ENCODE results near the gene AOX1.
"Not testable (repeated sequence)": the region's sequence is repeated elsewhere in the genome, so short reads cannot be mapped to it uniquely, and the experiment has no call there.

AOX1 gene

DNA sequence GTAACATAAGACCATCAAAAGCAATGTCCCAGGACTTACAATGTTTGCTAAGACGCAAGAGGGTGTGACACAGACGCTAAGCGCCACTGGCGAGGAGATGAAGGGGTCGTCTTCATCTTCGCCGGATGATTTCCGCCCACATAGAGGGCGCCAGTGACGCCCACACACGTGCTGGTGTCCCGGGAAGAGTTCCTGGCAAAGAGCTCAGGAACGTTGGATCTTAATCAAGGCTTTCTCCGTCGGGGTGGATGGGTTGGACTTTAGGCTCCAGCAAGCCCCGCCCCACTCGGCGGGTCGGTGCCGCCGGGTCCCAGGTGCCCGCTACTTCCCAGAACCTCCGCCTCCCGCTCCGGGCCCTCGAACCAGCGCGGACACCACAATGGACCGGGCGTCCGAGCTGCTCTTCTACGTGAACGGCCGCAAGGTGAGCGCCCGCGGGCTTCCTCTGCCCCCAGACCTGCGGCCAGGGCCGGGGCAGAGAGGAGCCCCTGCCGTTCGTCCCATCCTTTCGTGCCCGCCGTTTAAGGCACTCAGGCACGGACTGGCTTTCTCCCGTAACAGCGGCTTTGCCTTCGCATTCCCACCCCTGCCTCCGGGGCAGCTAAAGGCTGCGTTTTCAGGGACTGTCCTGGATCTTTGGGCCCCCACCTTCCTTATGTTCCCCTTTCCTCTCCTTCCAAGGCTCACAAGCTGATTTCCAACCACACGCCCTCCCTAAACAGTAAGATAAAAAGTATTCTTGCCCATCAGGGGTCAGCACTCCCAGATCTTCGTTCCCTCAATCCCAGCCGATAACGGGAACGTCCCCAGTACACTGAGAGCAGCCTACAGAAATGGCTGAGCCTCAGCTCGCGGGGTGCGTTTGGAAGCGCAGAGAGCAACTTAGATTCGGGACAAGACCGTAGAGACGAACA, at the start of gene AOX1:
Gene AOX1 (plus strand): TSS at position 285 of the 914 bp plus-strand sequence. CDS start 95 bp downstream, at position 380.
- no peak for DNase-seq

DNA sequence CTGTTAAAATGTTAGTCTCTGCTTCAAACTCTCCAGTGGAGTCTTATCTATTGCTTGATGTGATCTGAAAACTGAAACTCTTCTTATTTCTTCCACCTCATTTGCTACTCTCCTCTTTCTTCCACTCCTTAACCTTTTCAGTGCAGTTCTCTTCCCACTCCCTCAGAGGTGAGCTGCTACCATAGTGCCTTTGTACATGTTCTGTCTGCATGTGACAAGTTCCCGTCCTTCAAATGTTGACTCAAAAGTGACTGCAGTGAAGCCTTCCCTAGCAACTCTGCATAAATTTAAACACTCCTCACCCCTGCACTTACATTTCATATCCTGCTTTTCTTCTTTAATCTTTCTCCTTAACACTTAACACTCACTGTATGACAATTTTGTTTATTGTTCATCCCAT, 47.7 kb upstream of the AOX1 start:
- no peak for DNase-seq

DNA sequence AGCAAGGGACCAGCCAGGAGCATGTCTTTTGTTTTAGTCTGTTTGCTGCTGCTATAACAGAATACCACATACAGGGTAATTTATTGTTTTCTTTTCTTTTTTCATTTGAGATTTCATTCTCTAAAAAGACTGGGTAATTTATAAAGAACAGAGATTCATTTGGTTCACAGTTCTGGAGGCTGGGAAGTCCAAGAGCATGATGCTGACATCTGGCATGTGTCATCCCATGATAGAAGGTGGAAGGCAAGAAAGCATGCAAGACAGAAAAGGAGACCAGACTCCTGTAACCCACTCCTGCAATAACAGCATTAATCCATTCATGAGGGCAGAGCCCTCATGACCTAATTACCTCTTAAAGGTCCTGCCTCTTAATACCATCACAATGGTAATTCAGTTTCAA, 45.0 kb upstream of the AOX1 start:
- no peak for DNase-seq

DNA sequence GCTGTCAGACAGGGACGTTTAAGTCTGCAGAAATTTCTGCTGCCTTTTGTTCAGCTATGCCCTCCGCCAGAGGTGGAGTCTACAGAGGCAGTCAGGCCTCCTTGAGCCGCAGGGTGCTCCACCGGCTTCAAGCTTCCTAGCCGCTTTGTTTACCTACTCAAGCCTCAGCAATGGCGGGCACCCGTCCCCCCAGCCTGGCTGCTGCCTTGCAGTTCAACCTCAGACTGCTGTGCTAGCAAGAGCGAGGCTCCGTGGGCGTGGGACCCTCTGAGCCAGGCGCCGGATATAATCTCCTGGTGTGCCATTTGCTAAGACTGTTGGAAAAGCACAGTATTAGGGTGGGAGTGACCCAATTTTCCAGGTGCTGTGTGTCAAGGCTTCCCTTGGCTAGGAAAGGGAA, 19.2 kb upstream of the AOX1 start:
- not testable (repeated sequence) for DNase-seq

DNA sequence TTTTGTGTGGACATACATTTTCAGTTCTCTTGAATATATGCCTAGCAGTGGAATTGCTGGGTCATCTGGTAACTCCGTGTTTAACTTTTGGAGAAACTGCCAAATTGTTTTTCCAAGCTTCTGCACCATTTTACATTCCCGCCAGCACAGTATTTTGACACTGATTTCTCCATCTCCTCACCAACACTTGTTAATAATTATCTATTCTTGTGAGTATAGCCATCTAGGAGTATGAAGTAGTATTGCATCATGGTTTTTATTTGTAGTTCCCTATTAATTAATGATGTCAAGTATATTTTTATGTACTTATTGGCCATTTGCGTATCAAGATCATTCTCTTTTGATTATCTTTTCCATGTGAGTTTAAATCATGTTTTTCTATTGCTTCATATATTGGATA, 17.9 kb upstream of the AOX1 start:
- DNase-seq = no peak

DNA sequence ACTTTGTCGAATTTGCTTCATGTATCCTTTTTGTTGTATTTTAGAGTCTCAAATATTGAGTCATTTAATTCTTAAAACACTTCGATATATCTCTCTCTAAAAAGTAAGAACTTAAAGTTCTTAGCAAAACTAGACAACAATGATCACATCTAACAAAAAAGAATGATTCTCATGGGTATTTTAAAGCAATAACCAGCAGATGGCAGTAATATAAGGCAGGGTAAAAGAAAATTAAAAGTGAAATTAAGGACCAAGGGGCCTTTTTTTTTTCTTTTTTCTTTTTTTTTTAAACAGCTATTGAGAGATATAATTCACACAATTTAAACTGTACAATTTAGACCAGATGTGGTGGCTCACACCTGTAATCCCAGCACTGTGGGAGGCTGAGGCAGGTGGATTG, 9.9 kb upstream of the AOX1 start:
- DNase-seq = no peak

DNA sequence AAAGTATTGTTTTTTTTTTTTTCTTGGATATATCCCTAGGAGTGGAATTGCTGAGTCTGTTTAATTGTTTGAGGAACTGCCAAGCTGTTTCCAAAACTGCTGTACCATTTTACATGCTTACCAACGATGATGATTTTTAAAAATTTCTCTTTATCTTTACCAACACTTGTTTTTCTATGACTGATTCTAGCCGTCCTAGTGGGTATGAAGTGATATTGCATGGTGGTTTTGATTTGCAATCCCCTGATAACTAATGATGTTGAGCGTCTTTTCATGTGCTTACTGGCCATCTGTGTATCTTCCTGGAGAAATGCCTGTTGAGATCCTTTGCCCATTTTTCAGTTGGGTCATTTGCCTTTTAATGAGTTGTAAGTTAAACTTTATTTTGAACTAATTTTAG, 8.8 kb upstream of the AOX1 start:
- no peak for DNase-seq

DNA sequence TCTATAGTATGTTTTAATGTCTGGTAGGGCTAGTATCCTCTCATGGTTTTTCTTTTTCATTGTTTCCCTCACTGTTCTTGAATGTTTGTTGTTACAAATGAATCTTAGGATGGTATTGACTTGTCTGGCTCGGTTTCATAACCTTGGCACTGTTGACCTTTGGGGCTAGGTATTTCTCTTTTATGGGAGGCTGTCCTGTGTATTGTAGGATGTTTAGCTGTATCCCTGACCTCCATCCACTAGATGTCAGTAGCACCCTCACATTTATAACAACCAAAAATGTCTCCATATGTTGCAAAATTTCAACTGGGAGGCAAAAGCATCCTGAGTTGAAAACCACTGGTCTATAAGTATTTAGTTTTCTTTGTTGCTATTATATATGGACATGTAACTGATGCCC, 7.0 kb upstream of the AOX1 start:
- DNase-seq = no peak

DNA sequence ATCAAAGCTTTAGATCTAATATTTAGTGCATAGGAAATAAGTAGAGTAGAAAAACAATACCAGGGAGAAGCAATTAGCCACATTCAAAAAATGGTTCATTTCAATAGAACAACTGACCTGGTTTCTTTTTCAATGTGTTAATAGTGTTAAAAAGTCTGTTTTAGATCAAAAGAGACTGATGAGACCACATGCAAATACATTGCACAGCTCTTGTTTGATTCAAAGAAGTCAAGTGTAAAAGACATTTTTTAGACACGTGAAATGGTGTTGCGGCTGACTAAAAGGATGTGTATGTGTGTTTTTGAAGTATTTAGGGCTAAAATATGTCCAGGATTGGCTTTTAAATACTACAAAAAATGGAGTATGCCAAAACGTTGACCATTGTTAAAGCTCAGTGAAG, 1.2 kb upstream of the AOX1 start:
- no peak for DNase-seq

DNA sequence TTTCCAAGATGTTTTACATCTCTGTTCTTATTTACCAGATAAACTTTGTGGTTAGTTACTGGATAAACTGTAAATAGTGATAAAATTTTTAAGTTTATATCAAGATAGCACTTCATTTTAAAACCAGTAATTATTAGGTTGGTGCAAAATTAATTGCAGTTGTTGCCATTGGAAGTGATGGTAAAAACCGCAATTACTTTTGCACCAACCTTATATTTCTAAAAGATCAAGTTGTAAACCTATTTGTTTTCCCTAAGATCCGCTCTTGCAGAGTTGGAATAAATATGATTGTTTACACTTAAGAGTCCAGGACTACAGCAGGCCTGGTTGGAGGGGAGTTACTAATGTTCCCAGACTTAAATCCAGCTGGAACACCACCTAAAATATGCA, 479 bp upstream of the AOX1 start:
- DNase-seq = no peak

DNA sequence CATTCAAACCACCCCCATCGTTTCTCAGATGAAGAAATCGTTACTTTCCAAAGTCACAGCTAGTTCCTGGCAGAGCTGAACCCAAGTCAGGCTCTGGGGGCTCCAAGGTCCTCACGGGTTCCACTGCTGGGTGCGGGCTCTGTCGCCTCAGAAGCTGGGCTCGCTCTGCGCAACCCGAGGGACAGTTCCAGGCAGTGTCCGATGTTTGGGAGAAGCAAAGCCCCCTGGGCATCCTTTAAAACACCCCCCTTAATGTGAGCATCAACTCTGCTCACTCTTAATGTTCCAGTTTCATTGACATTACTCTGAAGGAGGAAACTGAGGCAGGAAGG, 796 bp downstream of the AOX1 start:
- DNase-seq = no peak

DNA sequence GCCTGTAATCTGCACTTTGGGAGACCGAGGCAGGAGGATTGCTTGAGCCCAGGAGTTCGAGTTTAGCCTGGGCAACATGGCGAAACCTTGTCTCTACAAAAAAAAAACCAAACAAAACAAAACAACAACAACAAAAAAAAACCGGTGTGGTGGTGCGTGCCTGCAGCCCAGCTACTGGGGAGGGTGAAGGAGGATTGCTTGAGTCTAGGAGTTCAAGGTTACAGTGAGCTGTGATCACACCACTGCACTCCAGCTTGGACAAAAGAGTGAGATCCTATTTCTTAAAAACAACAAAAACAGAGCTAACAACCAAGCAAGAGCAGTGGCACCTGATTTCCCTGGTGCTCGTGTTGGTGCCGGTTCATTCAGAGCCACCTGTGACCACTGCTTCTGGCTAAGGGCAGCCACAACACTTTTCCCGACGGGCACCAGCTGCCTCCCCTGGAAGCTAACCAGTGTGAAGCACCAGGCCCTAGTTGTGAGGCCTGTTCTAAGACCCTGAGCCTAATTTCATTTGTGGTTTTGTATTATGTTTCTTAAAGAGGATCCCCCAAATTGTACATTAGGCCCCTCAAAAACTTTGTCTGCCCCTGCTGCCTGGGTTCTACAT, 1.3 kb downstream of the AOX1 start:
- DNase-seq = no peak

DNA sequence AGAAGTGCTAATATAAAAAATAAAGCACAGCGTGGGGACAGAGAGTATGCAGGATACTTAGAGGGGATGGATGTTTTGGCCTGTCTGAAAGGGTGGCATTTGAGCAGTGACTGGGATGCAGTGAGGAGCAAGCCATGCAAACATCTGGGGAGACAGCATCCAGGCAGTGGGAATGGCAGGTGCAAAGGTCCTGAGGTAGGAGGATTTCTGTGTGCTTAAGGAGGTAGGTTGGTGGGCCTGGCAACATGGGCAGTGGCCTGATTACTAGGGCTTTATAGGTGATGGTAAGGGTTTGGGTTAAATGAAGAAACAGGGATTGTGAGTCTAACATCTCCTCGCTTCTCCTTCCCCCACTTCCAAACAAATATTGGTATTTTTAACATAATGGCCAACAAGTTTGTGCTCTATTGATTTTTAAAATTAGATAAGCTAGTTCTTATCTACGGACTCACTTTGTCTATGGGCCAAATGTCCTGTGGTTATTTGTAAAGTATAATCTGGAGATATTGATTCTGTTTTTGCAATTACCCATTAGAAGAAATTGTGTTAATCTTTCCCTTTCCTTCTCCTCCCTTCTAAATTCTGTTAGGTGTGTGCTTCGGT, 2.4 kb downstream of the AOX1 start:
- DNase-seq = no peak

DNA sequence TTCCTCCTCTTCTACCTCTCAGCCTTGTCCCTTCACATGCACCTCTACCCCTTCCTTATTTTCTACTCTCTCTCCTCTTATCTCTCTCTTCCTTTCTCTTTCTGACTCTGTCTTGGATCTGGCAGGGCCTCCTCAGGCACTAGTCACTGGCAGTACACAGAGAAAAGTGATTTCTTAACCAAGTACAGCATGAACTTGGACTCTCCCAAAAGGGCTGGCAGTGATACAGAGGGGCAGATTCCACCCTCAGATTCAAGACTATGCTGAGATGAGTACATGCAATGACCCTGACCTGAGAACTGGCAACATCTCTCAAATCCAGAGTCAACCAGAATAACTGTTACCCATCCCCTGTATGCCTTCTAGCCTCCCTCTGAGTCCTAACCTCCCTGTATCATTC, 4.3 kb downstream of the AOX1 start:
- DNase-seq = no peak

DNA sequence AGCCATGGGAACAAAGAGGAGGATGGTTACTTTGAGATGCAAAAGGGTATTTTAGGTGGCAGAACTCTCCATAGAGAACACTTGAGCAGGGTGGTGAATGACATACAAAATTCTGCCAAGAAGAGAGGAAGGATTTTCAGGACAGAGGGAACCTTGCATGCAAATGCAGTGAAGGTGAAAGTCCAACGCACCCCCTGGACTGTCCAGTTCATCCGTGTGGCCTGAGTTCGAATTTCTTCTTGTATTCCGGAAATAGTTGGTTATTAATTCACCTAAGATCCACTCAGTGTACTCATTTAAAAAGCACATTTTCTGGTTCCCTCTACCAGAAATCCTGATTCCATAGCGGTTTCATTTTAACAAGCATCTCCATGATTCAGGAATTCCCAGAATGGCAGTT, 5.5 kb downstream of the AOX1 start:
- no peak for DNase-seq

DNA sequence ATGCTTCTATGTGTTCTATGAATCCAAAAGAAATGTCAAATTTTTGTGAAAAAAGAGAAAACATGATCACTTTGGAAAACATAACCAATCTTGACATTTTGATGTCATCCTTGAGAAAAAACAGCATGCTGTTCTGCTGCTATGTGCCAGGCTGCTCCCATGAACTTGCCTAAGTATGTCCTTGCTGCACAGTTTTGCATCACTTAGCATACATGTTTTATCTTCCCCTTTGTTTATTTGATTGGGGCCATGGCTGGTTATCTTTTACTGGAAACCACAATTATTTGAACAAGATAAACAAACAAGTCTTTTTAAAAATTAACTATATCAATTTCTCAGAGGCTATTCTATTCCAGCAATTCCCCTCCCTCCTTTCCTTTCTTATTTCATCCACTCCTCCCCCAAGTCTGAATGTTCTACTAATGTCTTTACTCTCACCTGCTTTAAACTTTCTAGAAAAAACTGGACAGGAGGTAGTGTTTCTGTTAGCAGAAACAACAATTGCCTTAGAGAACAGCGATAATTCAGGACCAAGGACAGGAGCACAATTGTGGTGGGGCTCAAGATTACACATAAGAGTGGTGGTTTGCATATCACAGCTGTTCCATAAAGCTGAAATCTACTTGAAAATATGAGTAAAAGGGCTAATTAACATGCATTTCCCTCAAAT, 6.7 kb downstream of the AOX1 start:
- no peak for DNase-seq

DNA sequence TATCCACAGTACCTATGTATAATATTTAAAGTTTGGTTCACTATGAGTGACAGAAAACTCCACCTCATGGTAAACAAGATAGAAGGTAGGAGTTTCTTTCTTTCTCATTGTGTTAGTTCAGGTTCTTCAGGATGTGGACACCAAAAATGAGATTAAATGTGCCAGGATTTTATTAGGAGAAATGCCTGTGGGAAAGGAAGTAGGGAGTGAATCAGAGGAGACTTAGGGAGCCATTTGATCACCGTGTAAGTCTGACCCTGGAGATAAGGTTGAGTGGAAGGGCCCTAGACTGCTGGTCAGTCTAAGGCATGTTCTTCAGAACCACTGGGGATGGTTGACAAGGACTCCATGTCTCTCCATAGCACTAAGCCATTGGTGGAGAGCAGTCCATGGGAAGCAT, 8.1 kb downstream of the AOX1 start:
- DNase-seq = no peak

DNA sequence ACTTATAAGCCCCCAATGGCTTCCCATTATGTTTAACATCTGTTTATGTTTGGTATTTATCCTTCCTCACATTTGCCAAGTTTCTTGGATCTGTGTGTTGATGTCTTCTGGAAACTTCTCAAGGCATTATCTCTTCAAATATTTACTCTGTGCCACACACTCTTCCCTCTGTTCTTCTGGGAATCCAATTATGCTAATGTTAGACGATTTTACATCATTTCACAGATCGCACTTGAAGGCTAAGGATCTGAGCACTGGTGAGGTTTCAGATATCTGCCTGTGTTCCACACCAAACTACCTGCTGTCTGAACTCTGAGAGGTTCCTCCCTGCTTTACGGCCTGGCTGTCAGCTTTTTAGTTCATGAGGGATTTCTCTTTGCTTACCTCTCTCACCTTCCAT, 10.1 kb downstream of the AOX1 start:
- no peak for DNase-seq

DNA sequence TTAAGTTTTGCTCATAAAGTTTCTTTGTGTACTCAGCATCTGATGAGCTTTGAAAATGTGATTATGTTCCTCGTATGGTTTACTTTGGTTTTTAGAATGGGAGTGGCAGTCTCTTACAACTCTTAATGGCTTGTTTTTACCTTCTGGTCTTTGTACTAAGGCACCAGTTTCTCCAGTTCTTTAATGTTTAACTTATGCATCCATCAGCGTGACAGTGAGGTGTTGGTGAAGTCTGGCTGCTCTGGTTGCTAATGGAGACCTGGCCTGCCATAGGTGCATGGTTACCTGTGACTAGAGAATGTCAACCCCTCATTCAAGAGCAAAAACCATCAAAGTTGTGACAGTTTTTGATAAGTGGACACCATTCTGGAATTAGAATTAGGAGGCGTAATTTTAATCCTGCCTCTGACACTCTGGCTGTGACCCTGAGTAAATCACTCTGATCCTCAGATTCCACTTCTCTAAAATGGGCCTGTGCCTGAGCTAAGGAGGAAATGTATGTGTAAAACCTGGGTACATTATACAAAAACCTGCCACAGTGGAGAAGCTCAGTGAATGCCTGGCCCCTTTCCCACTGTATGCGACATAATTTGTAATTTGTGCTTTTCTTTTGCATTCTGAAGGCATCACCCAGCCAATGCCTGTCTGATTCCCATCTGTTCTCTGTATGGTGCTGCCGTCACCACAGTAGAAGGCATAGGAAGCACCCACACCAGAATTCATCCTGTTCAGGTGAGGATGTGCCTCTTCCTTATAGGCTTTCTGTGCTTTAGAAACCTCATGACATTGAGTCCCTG, 11.2 kb downstream of the AOX1 start:
- DNase-seq = no peak

DNA sequence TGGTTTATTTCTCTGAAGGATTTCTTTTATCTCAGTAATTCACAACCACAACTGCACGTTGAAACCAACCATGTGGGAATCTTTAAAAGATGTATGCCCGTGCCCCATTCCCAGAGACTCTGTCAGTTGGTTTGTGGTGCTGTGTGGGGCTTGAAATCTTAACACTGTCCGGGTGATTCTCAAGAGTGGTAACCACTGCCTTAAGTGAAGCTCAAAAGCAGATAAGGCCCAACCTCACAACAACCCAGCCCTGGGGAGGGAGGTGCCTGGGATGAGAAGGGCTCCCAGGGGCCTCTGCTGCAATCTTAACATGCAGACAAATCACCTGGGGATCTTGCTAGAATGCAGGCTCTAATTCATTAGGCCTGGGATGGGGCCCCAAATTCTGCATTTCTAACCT, 13.4 kb downstream of the AOX1 start:
- no peak for DNase-seq

DNA sequence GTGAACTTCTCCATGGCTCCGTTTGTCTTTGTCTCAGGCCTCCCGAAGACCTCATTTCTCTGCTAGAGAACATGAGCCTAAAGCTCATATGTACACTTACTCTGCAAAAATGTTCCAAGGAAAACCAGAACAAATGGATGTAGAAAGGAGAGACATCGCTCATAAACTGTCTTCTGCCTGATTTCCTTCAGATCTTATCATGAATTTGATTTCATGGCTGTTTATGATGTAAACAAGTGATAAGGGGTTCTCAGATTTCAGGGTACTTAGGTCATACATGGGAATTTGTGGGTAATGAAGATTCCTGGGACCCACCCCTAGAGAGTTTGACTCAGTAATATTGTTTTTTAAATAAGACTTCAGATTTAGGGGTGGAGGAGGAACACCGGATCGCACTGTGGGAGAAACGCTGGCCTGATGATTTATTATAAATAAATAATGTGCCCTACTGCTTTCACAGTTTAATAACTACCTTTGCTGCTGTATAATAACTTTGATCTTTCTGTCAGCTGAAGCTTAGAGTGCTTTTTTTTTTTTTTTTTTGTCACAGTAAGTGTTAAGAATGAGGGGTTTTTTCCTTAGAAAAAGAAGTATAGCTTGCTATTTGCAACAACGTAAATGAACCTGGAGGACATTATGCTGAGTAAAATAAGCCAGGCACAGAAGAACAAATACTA, 14.9 kb downstream of the AOX1 start:
- no peak for DNase-seq

DNA sequence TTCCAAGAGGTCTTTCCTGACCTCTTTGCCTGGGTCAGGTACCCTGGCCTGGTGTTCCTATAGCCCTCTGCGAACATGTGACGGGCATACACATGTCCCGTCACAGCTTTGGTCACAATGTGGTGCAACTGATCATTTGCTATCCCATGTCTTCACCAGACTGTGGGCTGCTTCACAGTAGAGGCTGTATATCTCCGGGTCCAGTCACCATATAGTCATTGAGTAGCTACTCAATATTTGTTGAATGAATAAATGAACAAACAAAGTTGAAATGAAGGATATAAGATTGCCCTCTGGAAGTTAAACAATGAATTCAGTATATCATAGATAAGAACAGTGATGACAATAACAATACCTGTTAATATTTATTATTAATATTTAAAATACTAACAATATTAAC, 16.8 kb downstream of the AOX1 start:
- no peak for DNase-seq
